GM19025 (cell line): ENCODE results near the gene LLGL1.

Source experiments
- ATAC-seq: cut with Tn5 transposase; IDR thresholded peaks from one replicate; pipeline ENCODE4 v1.9.1; 2021; ENCODE audit warnings: mild to moderate bottlenecking, low read depth, moderate library complexity; ENCODE audit not compliant: unreplicated experiment

Gene LLGL1

DNA sequence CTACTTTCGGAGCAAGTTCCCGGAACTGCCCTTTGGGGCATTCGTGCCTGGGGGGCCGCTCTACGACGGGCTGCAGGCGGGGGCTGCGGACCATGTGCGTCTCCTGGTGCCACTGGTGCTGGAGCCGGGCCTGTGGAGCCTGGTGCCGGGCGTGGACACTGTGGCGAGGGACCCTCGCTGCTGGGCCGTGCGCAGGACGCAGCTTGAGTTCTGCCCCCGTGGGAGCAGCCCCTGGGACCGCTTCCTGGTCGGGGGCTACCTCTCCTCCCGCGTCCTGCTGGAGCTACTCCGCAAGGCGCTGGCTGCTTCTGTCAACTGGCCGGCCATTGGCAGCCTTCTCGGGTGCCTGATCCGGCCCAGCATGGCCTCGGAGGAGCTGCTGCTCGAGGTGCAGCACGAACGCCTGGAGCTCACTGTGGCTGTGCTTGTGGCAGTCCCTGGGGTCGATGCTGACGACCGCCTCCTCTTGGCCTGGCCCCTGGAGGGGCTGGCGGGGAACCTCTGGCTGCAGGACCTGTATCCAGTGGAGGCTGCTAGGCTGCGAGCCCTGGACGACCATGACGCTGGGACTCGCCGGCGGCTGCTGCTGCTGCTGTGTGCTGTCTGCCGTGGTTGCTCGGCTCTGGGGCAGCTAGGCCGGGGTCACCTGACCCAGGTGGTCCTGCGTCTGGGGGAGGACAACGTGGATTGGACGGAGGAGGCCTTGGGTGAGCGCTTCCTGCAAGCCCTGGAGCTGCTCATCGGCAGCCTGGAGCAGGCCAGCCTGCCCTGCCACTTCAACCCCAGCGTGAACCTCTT is 38.6 kb downstream of the LLGL1 start:
- ATAC-seq = no peak

DNA sequence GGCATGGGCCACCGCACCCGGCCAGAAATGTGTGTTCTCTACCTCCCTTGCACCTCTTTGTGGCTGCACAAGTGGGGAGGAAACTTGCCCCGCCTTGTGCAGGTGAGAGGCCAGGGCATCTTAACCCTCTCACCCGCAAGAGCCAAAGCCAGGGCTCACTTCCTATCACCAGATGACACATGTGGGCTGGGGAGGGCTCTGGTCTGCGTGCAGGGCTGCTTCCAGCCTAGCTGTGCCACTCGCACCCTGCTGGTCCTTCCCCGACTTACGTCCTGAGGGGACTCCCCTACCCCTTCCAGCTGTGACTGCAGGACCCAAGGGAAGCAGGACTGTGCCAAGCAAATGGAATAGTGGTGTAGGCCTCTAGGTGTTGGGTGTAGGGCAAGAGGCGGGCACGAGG is 41.9 kb downstream of the LLGL1 start:
- ATAC-seq = no peak

DNA sequence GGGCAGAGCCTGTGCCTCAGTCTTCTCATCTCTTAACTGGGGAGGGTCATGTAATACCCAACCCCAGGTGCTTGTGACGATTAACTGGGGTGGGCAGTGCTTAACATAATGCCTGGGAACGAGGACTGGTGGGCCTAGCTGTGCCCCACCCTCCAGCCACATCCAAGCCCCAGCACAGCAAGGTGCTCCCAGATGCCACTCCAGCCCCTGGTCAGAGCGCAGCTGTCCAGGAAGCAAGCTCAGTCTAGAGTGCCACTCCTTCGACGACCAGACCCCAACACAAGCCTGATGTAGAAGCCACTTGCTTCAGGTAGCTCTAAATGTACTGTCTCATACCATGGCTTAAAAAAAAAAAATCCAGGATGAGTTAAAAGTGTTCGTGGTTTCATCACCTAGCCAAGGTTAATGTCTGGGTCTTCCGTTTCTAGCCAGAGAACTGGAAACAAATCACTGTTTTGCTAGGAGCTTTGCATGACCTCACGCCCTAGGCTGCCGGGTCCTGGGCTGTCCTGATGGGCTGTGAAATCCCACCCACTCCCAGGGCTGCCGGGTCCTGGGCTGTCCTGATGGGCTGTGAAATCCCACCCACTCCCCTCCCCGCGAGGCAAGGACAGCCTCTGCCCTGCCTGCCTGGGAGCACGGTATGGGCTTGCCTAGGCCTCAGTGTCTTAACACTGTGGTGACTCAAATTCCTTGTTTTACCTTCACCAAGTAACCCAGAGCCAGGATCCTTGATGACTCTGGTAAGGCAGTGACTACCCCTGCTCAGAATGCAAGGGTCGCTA is 42.7 kb downstream of the LLGL1 start:
- ATAC-seq = no peak

DNA sequence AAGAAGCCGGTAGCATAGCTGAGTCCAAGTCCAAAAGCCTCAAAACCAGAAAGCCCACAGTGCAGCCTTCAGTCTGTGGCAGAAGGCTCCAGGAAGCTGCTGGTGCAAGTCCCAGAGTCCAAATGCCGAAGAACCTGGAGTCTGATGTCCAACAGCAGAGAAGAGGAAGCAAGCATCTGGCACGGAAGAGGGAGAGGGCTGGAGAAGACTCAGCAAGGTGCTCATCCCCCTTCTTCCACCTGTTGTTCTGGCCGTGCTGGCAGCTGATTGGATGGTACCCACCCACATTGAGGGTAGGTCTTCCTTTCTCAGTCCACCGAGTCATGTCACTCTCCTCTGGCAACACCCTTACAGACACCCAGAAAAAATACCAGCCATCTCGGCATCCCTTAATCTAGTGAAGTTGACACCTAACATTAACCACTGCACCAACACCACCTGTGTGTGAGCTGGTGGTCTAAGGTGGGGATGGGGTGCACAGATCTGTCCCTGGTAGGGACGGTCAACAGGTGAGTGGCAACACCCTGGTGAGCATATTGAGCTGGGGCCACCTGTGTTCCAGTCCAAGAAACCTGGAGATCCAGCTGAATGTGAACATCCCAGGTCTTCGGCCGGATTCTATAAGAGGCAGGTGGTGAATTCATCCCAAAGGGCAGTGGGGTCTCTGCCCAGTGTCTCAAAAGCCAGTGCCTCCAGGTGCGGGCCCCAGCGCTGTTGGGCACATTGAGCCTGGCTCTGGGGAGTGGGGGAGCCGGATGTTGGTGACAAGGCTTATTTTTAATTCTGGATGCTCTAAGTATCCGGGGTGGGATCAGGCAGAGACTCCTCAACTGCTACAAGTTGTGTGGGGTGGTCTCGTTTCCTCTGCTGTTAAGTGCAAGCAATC is 44.9 kb downstream of the LLGL1 start:
- no peak for ATAC-seq

DNA sequence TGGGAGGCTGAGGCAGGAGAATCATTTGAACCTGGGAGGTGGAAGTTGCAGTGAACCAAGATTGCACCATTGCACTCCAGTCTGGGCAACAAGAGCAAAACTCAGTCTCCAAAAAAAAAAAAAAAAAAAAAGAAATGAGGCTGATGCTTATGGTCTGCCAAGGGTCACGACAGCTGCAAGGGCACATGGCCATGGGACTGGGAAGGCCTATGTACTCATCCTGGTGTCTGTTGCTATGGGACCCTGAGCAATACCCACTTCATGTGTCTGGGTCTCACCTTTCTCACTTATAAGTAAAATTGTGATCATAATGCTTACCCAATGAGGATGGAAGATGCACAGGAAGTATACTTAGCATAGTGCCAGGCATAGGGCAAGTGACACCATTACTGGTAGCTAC is 51.6 kb downstream of the LLGL1 start:
- no peak for ATAC-seq

DNA sequence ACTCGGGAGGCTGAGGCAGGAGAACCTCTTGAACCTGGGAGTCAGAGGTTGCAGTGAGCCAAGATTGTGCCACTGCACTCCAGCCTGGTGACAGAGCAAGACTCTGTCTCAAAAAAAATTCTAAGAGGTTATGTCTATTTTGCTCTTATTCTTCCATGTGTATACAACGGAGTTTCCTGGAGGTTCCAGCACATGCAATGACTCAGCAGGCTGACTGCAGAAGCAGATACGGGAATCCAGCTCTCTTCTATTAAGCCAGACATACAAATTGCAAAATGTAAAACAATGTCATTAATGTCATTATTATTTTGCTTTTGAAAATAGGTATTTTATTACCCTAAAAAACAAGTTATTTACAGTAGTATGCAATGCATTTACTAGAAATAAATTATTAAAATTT is 53.4 kb downstream of the LLGL1 start:
- ATAC-seq = no peak

DNA sequence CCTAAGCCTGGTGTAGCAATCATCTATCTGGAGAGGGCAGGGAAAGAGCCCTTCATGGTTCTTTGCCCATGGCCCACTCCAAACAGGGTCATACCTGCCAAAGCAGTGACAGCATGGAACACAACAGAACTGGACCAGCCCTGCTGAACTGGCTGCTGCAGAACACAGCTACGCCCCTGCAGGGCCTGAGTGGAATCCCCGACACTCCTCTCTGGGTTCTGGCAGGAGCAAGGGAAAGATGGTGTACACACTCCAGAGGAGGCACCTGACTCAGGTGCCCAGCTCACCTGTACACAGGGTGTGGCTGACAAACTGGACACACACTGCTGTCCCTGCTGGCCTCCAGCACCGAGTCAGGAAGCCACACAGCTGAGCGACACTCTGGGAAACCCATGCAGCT is 54.8 kb downstream of the LLGL1 start:
- no peak for ATAC-seq

DNA sequence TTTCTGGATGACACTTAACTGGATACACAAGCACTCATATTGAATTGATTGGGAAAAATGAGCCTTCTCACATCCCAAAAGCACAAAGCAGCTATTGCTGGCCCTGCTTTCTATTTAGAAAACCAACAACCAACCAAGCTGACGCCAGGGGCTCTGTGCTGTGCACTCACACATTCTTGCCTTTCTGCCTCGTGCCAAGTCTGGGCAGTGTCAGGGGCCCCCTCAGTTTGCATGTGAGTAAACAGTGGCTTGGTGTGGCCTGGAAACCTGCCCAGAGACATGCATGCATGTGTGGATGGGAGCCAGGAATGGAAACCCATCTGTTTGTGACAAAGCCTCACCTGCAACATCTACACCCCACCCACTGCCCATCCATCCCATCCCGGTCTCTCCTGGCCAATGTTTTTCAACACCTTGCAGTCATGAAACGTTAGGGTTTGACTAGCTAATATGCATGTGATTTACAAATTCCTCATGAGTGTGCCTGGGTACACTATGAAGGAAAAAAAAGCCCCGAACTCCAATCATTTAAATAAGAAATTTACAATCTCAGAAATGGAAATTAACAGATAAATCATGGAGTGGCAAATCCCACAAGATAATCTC is 55.4 kb downstream of the LLGL1 start:
- ATAC-seq = no peak

DNA sequence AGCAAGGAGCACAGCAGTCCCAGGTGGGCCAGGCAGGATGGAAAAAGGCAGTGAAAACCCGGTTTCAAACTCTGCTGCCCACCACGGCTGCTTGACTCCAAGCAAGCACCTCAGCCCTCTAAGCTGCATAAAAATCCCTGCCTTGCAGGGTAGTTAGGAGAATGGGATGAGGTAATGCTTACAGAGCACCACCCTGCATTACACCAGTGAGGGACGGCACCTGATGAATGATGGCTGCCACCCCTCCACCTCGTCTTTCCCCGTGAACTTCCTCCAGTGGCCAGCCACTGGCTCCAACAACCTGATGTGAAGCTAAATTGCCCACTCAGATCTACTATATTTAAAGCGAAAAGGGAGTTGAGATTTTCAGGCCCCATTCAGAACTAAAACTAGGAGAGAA is 56.4 kb downstream of the LLGL1 start:
- no peak for ATAC-seq

DNA sequence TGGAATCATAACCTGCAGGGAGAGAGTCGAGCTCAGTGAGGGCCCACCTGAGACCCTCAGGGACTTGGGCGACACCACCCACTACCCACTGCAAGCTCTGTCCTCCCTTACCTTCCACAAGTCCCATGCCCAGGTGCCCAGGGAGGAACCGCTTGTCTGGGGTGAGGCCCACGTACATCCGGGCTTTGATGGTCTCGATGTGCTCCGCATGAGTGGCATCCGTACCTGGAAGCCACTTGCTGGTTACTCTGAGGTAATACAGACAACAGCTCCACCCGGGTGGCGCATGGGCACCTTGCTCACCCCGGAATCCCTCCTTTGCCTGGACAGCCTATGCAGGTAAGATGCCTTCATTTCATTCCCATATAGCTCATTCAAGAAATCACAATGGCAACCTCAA is 59.9 kb downstream of the LLGL1 start:
- no peak for ATAC-seq

DNA sequence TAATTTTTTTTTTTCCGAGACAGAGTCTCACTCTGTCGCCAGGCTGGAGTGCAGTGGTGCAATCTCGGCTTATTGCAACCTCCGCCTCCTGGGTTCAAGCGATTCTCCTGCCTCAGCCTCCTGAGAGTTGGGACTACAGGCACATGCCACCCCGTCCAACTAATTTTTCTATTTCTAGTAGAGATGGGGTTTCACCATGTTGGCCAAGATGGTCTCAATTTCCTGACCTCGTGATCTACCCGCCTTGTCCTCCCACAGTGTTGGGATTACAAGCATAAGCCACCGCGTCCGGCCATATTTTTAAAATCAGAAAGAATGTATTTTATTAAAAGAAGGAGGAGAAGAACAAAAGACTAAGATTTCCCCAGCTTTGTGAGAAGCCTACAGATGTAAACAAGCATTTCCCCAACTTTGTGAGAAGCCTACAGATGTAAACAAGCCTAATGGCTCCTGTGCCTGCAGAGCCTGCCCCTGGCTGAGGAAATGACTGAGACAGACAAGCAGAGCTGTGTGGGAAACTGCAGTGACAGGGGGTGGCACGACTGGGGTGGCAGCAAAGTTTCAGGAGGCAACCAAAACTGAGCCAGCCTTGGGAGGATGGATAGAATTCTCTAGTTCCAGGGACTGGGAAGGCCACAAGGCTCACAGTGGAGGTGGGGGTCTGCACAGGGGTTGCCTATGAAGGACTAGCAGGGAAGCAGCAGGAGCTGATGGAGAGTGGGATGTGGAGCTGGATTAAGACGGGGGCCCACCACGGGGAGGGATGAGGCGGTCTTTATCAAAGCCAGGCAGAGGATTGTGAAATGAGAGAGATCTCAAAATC is 66.5 kb downstream of the LLGL1 start:
- no peak for ATAC-seq
